Activated CD4-positive, alpha-beta T cell treated with anti-CD3 and anti-CD28 coated beads for 4 hours (primary cell): ENCODE results near the gene PNRC2.
"Not testable (repeated sequence)": the region's sequence is repeated elsewhere in the genome, so short reads cannot be mapped to it uniquely, and the experiment has no call there.

Source experiments
- DNase-seq, 2 donors: peaks; one replicate each; pipeline ENCODE4 v3.0.0-alpha.2; 2020

Gene PNRC2

DNA sequence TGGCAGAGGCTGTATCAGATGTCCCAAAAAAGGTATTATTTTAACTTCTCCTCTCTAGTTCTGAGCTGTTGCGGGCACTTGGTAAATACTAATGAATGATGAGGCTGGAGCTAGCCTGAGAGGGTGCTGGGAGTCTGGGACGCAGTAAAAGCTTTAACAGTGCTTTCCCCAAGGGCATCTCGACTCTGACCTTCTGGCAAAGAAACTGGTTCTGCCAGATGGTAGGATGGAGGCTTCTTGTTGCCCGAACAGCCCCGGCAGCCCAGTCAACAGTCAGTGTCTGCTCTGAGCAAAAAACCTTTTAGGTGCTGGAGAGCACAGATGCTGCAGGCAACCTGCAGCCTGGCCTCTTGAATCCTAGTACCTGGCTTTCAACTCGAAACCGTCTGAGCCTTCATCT, 2.5 kb upstream of the PNRC2 start:
- no peak for DNase-seq

DNA sequence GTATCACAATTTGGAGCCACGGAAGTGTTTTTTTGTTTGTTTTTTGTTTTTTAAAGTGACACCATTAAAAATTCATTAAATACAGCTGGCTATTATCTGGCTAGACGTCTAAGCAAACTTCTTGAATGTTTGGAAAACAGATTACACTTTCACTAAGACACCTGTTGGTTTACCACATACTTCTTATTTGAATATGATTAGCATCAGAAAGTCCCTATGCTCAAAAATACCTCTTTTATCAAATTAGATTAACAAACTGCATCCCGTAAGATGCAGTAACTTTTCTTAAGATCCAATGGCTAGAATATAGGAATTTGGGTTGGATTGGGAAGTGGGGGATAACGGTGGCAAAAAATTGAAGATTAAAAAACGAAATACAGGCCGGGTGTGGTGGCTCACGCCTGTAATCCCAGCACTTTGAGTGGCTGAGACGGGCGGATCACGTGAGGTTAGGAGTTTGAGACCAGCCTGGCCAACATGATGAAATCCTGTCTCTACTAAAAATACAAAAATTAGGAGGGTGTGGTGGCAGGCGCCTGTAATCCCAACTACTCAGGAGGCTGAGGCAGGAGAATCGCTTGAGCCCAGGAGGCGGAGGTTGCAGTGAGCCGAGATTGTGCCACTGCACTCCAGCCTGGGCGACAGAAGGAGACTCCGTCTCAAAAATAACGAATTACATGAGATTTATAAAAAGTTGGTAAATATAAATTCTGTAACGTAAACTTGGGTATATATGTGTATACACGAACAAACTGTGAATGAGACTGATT, 1.4 kb upstream of the PNRC2 start:
- not testable (repeated sequence) for DNase-seq

DNA sequence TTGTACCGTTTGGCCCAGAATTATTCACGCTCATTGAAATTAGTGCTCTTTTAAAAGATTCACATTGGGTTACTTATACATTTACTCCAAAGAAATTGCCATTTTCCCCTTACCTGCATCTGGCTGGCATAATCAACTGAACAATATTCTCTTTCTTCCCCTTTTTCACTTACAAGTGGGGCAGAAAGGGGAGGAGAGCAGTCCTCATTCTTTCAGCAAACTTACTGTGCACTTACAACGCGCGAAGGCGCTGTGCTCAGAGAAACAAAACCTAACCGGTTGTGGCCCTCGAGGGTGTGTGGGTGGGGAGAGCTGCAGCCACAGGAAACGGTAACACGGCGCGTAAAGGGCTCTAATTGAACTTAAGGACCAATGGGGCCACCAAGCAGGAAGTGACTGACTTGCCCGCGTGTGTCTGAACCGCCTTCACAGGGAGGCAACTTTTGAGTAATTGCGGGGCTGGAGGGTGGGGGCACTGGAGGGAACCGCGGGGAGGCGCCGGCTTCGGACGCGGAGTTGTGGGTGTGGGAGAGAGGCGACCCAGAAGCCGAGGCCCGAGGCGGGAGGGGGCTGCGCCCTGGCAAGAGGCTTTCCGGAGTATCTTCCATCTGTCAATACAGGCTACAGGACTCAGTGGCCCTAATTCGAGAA, 693 bp upstream of the PNRC2 start:
- peak; percentile 81 to 89 for DNase-seq

DNA sequence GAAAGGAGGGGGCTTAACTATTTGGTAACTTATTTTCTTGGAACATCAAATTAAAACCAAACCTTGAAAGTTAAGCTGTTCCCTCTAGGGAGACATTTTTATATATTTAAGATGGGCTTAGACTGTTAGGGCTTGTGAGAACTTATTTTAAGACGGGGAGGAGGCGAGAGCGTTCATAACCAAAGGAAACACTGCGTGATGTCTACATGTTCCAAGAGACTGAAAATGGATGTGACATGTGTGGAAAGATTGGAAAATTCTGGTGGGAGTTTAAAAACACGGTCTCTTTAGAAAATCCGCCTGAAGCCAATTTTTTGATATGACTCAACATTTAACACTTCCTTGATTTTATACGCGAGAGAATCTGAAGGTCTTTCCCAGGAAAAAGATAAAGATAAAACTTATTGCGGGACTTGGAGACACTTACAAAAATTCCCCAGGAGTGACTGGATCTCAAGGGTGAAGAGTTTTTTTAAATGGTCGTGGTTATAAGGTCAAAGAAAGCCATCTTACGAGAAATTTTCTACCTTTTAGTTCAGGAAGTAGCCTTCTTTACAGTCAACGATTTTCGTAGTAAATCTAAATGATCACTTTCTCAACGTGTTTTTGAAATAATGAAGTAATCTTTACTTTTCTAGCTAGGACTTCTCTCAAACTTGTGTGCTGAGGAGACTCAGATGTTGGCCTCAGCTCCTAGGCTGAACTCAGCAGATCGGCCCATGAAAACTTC, 828 bp downstream of the PNRC2 start:
- DNase-seq = no peak

DNA sequence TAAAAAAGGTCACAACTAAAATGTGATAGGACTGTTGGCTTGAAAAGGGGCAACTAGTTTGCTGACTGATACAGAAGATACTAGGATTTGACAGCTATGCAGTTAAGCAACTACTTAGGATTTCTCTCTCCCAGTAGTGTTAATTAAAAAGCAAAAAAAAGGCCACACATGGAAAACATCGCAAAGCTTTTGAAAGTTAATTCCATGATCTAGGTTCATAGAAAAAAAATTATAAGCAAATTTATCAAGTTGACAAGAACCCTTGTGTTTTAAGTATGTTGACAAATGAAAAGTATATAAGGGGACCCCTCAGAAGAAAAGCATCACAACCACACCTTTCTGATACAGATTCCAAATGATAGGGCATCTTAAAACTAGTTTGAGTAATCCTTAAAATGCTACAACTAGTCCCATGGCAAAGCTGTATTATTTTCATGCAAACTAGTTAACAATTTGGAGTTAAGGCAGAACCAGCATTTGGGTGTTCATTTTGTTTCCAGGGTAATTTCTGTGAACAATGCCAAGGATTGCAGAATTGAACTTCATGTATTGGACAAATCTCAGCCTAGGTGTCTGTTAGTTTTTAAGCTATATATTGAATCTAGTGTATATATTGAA, 4.1 kb downstream of the PNRC2 start:
- no peak for DNase-seq

DNA sequence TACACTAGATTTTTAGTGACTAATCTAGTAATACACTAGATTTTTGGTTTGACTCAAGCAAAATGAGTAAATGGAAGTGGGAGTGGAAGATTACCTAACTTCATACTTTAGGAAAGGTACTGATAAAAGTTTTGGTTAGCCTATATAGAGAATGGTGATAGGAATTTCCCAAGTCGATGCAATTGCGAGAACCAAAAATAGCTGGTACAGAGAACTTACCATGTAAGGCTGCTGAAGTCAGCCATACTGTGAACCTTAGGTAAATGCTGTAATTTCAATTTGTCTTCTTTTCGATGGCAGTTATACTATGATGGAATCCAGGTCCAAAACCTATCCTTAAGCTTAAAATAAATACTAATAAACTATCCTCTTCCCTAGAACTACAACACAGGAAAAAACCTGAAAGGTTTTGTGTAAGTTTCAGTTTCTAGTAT, 4.6 kb downstream of the PNRC2 start:
- no peak for DNase-seq

DNA sequence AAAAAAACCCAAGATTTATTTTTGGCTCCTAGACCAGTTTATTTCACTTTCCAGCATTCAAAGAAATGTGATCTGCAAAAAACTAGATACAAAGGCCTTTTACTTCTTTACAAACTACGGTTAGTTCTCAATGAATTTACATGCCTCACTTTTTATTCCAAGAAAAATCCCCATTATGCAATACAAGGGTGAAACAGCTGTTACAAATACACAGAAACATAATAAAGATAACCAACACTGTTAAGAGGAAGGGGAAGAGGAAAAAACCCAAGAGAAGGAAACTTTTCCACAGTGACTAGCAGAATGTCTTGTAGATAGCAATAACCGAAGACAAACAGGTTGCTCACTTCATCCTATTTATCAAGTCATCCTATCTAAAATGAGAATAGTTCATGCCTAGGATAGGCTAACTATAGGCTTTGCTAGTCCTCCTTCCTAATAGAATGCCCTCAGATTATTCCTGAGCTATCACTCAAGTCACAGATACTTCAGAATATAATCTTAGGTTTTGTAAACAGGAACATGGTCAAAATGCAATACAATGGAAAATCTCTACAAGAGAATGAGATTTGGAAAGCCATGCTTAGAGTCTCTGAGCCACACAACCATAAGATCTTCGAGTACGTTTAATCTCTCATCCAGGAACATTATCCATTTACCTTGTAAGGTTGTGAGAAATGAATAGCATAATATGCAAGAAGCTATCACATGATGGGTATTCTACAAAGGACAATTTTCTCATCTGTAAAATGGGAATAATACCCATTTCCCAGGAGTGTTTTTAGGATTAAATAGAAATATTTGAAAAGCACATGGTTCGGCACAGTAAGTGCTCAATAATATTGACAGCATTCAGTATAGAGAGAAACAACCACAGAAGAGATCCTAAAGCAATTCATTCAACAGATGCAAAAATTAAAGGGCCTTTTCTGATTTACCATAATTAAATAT, 5.4 kb downstream of the PNRC2 start:
- DNase-seq = no peak

DNA sequence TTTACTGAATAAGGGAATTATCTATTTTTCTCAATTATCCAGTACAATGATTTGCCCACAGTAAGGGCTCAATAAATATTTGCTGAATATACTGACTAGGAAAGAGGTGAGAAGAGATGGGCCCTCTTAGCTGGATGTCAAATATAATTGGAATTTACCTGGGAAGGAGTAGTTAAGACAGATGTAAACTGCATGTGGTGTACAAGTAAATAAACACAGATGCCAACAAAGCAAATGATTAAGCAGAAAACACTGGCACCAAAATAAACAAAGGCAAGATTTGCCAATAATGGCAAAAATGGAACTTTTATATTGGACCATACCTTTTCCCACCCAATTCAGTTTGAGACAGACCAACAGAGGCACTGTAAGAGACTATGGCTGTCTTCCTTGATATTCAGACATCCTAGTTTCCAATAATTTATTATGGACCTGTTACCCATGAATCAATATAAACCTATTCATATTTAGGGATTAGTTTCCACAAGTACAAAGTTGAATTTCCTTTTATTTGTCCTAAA, 7.4 kb downstream of the PNRC2 start:
- no peak for DNase-seq

DNA sequence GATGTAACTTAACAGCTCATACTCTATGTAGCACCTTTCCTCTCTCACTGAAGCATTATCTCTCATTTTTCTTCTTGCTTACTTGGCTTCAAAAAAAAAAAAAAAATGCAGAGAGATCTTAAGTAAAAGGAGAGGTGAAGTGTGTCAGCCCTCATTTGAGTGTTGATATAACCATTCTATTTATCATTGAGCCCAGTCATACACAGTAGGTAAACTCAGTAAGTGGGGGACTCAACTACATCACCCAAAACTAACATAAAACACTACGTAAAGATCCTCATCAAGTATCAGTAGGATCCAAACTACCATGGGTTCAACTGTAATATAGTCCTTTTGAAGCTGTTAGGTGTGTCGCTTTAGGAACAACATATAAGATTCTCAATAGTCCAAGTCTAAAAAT, 8.2 kb downstream of the PNRC2 start:
- DNase-seq = no peak

DNA sequence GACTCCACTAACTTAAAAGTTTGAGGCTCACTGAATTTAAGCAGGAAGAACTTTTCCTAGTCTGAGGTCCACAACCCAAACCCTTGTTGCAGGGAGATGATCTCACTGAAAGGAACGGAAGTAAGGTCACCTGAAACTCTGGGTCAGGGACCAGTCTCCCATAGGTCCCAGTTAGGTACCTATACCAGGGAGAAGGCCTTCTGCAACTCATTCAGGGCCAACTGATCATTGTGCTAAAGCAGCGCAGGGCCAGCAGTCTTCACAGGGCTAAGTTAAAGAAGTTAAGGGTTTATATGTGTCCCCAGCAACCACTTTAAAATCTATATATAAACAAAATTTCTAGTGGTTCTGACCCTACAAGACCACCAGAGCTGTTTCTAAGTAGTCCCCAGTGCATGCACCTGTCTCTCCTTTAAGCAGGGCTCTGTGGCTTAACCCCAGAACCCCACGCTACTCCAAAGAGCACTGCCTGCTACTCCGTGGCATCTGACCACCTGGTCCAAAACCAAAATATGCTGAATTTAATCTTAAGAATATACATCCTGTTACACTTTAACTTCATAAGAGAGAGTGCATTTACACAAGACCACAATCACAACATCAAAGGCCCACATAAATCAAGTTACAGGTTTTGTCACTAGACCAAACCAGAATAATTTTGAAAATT, 17.7 kb downstream of the PNRC2 start:
- no peak for DNase-seq

DNA sequence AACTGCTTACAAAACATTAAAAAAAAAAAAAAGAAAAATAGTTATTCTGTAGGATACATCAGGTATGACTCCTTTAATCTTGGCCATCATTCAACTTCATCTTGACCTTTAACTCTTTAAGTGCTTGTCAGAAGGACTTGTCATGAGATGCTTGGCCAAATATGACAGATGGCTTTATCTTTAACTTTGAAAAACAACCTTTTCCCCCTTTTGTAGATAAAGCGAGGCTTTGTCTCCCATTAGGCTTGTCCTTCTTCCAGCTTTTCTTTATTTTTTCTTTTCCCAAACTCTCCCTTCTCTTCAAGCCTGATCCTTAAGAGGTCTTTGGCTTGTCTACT, 18.2 kb downstream of the PNRC2 start:
- no peak for DNase-seq

DNA sequence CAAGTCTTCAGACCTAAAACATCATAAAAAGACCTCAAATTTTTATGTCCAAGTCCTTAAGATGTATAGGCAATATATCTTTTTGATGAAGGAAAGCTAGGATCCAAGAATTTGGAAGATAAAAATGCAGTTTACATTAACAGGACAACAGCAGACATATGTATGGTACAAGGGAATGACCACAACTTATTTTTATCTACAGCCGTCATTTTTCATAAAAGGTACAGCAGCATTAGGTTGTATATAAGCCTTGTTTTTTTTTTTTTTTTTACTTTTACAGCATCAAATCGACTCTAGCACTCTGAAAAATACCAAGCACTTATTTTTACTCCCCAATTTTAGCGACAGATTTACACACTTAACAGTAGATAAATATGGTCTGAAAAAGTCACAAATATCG, 19.2 kb downstream of the PNRC2 start:
- DNase-seq = no peak

DNA sequence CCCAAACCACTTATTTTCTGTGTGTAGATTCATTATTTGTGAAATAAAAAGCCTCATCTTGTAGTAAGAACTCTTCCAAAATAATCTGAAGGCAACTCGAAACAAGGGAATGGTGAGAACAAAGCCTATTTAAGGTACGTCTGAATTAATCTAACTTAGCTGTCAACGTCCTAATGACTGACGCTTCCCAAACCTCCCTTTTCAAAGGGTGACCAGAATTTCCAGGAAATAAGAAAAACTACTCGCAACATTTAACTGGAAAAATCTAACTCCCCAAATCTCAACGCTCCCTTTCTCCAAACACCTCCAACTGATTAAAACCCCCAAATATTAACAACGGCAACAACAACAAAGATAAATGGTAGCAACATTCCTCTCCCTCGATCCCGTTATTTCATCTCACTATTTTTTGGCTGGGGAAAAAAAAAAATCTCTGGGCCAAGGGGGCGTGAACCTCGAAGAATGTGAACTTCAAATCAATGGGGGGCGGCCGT, 19.8 kb downstream of the PNRC2 start:
- no peak for DNase-seq

DNA sequence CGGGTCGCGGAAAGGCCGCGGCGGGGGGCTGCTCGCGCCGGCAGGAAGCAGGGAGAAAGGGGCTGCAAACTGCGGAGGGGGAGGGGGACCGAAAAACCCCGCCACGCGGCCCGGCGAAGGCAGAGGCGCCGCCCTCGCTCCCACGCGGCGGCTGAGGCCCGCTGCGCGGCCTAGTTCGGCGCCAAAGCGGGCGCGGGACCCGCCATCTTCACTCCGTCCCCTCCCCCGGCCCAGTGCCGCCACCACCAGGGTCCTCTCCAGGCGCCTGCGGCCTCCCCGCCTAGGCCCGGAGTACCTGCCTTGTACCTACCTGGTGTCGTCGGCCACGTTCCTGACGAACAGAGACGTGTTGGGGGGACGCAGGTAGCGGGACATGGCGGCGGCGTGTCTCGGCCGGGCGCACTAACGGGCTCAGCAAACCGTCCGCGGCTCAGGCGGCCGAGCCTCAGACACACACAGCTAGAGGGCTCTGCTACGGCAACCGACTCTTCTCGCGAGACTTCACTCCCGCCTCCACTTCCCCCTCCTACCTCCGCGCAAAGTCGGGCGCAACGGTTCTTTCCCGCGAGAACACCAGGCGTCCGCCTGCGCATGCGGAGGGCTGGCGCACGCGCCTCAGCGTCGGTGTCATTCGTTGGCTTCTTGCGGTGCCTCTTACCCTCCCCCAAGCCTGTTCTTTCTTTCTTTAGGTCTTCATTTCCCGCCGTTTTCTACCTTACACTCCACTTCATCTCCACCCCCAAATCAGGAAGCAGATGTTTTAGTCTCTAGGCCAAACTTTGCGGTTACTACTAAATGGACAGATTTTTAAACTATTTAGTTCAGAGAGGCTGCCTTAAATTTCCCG, 20.5 kb downstream of the PNRC2 start, which contains the start of gene SRSF10:
SRSF10 (minus strand) TSS at position 447 of the 847 bp plus-strand sequence; CDS start at position 375, 72 bp downstream.
- DNase-seq = peak; percentile 96 to 98

DNA sequence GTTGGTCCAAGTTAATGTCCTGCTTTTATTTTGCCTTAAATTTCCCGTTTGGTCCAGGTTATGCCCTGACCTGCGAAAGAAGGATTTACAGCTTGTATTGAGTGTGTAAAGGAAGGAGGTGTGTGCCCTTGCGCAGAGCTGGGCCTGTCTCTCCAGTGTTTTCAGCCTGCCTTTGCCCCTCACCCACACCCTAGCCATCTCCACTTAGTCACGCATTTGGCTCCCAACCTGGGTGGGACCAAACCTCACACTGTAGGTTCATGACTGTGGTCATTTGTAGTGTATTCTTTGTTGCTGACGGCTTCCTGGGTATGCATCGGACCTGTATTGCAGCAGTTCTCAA, 21.1 kb downstream of the PNRC2 start:
- DNase-seq = peak; percentile 16 to 65

DNA sequence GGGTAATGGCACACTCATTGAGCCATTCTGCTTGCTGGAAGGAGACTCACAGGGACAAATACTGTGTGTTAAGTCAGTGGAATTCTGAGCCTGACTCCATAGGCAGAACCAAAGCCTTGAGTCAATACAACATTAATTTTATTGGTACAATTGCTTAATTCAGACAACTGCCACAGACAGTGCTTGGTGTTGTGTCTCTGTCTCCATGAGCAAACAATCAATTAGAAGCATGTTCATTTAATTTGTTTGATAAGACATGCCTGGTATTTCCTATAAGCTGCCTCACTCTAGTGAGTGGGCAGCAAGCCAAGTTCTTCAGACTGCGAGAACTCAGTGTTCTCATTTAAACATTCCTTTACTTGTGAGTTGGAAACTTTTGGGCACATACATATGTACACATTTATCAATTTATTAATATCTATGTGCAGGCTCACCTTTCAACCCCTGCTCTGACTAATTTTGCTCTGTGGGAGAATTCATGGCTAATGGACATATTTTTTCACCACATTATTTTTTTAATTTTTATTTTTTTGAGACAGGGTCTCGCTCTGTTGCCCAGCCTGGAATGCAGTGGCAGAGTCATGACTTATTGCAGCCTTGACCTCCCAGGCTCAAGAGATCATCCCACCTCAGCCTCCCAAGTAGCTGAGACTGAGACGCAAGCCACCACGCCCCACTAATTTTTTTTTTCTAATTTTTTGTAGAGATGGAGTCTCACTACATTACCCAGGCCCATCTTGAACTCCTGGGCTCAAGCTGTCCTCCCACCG, 25.0 kb downstream of the PNRC2 start:
- DNase-seq = no peak

DNA sequence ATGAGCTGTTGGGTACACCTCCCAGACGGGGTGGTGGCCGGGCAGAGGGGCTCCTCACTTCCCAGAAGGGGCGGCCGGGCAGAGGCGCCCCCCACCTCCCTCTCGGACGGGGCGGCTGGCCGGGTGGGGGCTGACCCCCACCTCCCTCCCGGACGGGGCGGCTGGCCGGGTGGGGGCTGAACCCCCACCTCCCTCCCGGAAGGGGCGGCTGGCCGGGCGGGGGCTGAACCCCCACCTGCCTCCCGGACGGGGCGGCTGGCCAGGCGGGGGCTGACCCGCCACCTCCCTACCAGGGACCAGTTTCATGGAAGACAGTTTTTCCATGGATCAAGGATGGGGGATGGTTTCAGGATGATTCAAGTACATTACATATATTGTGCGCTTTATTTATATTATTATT, 27.4 kb downstream of the PNRC2 start:
- DNase-seq = not testable (repeated sequence)

DNA sequence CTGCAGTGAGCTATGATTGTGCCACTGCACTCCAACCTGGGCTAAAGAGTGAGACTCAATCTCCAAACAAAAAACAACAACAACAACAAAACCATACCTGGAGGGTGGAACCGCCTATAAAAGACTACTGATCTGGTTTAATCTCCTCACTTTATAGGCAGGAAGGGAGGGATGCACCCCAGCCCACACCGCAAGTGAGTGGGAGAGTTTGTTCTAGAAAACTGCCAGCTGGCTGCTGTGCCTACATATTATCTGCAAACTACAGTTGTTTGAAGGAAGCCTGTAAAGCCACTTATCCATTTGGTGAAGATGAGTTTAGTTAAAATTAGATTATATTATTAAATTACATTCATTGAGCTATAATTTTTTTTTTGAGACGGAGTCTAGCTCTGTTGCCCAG, 29.6 kb downstream of the PNRC2 start:
- DNase-seq = no peak

DNA sequence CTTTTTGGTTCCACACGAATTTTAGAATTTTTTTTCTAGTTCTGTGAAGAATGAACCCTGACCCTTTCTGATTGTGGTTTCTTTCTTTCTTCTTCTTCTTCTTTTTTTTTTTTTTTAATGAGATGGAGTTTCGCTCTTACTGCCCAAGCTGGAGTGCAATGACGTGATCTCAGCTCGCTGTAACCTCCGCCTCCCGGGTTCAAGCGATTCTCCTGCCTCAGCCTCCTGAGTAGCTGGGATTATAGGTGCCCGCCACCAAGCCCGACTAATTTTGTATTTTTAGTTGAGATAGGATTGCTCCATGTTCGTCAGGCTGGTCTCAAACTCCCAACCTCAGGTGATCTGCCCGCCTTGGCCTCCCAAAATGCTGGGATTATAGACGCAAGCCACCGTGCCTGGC, 32.4 kb downstream of the PNRC2 start:
- not testable (repeated sequence) for DNase-seq

DNA sequence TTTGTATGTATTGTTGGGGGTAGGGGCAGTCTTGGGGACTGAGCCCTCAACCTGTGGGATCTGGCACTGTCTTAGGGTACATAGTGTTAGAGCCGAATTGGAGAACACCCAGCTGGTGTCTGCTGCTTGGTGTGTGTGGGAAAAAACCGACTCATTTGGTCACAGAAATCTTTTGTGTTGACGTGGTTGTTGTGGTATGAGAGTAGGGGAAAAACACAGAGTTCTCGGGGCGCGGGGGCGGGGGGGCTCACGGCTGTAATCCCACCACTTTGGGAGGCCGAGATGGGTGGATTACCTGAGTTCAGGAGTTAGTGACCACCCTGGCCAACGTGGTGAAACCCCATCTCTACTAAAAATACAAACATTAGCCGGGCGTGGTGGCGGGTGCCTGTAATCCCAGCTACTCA, 35.8 kb downstream of the PNRC2 start:
- no peak for DNase-seq
